HCT116 (cell line): ENCODE data around the gene SDCCAG8. TPM values are rescaled to one million over a fixed set of nuclear protein-coding genes. Genes with fewer than 3 reads are reported as not detected.

Experiments used
- ATAC-seq: fragments of 200-7000 bp; cut with Tn5 transposase; 2 replicates; pipeline ENCODE4 v1.9.1; 2020; ENCODE audit warnings: mild to moderate bottlenecking, moderate library complexity
- BruUV-seq: library from RNA; stranded (reverse); fragments of 400-500 nt; replicated peaks from 2 replicates; lab custom pipeline; 2021; lab: Mats Ljungman, UMichigan
- CTCF ChIA-PET: fragments of 300-600 bp; sonication (Branson Sonifier 250); formaldehyde crosslinking; loops from one replicate; lab custom pipeline; 2021; ENCODE audit warnings: antibody characterized with exemption; lab: Charles Lee
- POLR2A ChIA-PET: fragments of 300-600, 350-600 bp; sonication (Branson Sonifier 250); formaldehyde crosslinking; loops from one replicate; lab custom pipeline; 2021; ENCODE audit warnings: antibody characterized with exemption; lab: Charles Lee
- RAD21 ChIA-PET, 2 experiments: fragments of 300-600 bp; sonication (Branson Sonifier 250); formaldehyde crosslinking; loops; one replicate each; lab custom pipeline; 2023; ENCODE audit warnings: low total read pairs in 2 of 2; ENCODE audit not compliant: uncharacterized antibody in 2 of 2, unreplicated experiment in 2 of 2, low non-redundant PET in 1 of 2; lab: Charles Lee
- DNase-seq: peaks from one replicate; pipeline ENCODE4 v3.0.0-alpha.2; 2010; ENCODE audit warnings: low read depth, low spot score
- H2AFZ ChIP-seq: fragments of 200-600 bp; shearing (Covaris generic), sonication (generic); 2 replicates; pipeline ENCODE4 v1.6.1; 2017; ENCODE audit warnings: low read depth, mixed run types, mixed read lengths, antibody characterized with exemption, low read length; ENCODE audit not compliant: poor library complexity, severe bottlenecking
- H3K27ac ChIP-seq: 2 replicates; pipeline ENCODE4 v1.5.1; 2012; ENCODE audit warnings: low read depth, low read length
- H3K27me3 ChIP-seq: fragments of 200-600 bp; sonication (generic); 2 replicates; pipeline ENCODE4 v1.6.1; 2016; ENCODE audit warnings: mixed run types, low read length, mixed read lengths; ENCODE audit not compliant: insufficient read depth
- H3K36me3 ChIP-seq, 2 experiments: fragments of 200-500 bp in 1 of 2; fragments of 200-600 bp in 1 of 2; sonication (Bioruptor generic) in 1 of 2; sonication (generic) in 1 of 2; 2 replicates each; pipeline versions ENCODE4 v1.5.1 to v1.6.1; 2014 to 2016; ENCODE audit warnings: low read length in 2 of 2, inconsistent platforms in 1 of 2, mixed read lengths in 1 of 2, mixed run types in 1 of 2; ENCODE audit not compliant: insufficient read depth in 2 of 2, control insufficient read depth in 1 of 2
- H3K4me1 ChIP-seq, 2 experiments: fragments of 200-600 bp in 1 of 2; sonication (generic) in 1 of 2; 2 replicates each; pipeline versions ENCODE4 v1.5.1 to v1.6.1; 2012 to 2017; ENCODE audit warnings: low read length in 2 of 2, inconsistent platforms in 1 of 2, mild to moderate bottlenecking in 1 of 2, mixed read lengths in 1 of 2, mixed run types in 1 of 2, moderate library complexity in 1 of 2; ENCODE audit not compliant: insufficient read depth in 2 of 2, control insufficient read depth in 1 of 2
- H3K4me2 ChIP-seq: fragments of 200-600 bp; sonication (generic); 2 replicates; pipeline ENCODE4 v1.6.1; 2017; ENCODE audit warnings: mixed run types, low read length, mixed read lengths
- H3K4me3 ChIP-seq, 2 experiments: fragments of 200-600 bp in 1 of 2; sonication (generic) in 1 of 2; replicated peaks in 1 of 2; 2 replicates each; pipeline ENCODE4 v1.5.1; 2011 to 2016; ENCODE audit warnings: low read length in 2 of 2, control low read depth in 1 of 2, low read depth in 1 of 2, mild to moderate bottlenecking in 1 of 2, mixed read lengths in 1 of 2, mixed run types in 1 of 2
- H3K79me2 ChIP-seq: fragments of 200-600 bp; sonication (generic); 2 replicates; pipeline ENCODE4 v1.6.1; 2017; ENCODE audit warnings: mild to moderate bottlenecking, mixed run types, low read length, moderate library complexity, mixed read lengths; ENCODE audit not compliant: insufficient read depth
- H3K9ac ChIP-seq: fragments of 200-600 bp; sonication (generic); 2 replicates; pipeline ENCODE4 v1.6.1; 2016; ENCODE audit warnings: low read length, mixed read lengths
- H3K9me2 ChIP-seq: fragments of 200-600 bp; sonication (generic), shearing (Covaris generic); 2 replicates; pipeline ENCODE4 v1.6.1; 2017; ENCODE audit warnings: mixed run types, mild to moderate bottlenecking, moderate library complexity; ENCODE audit not compliant: insufficient read depth
- H3K9me3 ChIP-seq, 2 experiments: fragments of 200-500 bp in 1 of 2; fragments of 200-600 bp in 1 of 2; sonication (Bioruptor generic) in 1 of 2; sonication (generic) in 1 of 2; 2 replicates each; pipeline ENCODE4 v1.6.1; 2014 to 2017; ENCODE audit warnings: low read length in 2 of 2, mixed read lengths in 2 of 2, inconsistent platforms in 1 of 2, low read depth in 1 of 2, mild to moderate bottlenecking in 1 of 2, mixed run types in 1 of 2, moderate library complexity in 1 of 2; ENCODE audit not compliant: control insufficient read depth in 1 of 2, insufficient read depth in 1 of 2
- H4K20me1 ChIP-seq: fragments of 200-600 bp; sonication (generic), shearing (Covaris generic); 2 replicates; pipeline ENCODE4 v1.6.1; 2017; ENCODE audit warnings: mixed run types, mild to moderate bottlenecking, moderate library complexity; ENCODE audit not compliant: insufficient read depth
- CEBPB ChIP-seq: IDR thresholded peaks from 2 replicates; pipeline ENCODE4 v1.6.1; 2012; ENCODE audit warnings: low read depth
- EGR1 ChIP-seq: IDR thresholded peaks from 2 replicates; pipeline ENCODE4 v1.6.1; 2012; ENCODE audit warnings: low read depth
- ELF1 ChIP-seq: IDR thresholded peaks from 2 replicates; pipeline ENCODE4 v1.6.1; 2012; ENCODE audit warnings: low read depth, borderline replicate concordance
- EZH2 ChIP-seq: fragments of 200-600 bp; sonication (generic); IDR thresholded peaks from 2 replicates; pipeline ENCODE4 v1.6.1; 2017; ENCODE audit warnings: antibody characterized with exemption, mixed run types
- FOSL1 ChIP-seq: IDR thresholded peaks from 2 replicates; pipeline ENCODE4 v1.6.1; 2012; ENCODE audit warnings: low read depth
- JUND ChIP-seq: IDR thresholded peaks from 2 replicates; pipeline ENCODE4 v1.6.1; 2012
- POLR2AphosphoS5 ChIP-seq: IDR thresholded peaks from 2 replicates; pipeline ENCODE4 v1.6.1; 2011; ENCODE audit warnings: mild to moderate bottlenecking, low read depth, low read length, moderate library complexity
- SIN3A ChIP-seq: IDR thresholded peaks from 2 replicates; pipeline ENCODE4 v1.6.1; 2012; ENCODE audit warnings: low read depth
- YY1 ChIP-seq: IDR thresholded peaks from 2 replicates; pipeline ENCODE4 v1.6.1; 2011; ENCODE audit warnings: low read length, low read depth, moderate library complexity, mild to moderate bottlenecking; ENCODE audit not compliant: insufficient replicate concordance; ENCODE audit errors: extremely low read depth
- ZBTB33 ChIP-seq: IDR thresholded peaks from 2 replicates; pipeline ENCODE4 v1.6.1; 2011; ENCODE audit warnings: mild to moderate bottlenecking, low read length, moderate library complexity; ENCODE audit not compliant: insufficient replicate concordance; ENCODE audit errors: extremely low read depth
- ZFX ChIP-seq: fragments of 450-650 bp; IDR thresholded peaks from 2 replicates; pipeline ENCODE4 v1.6.1; 2017
- intact Hi-C: fragments of 100-400 bp; cut with micrococcal nuclease; formaldehyde crosslinking; loops from 2 replicates; pipeline ENCODE4 v1.10.0; 2022
- total RNA-seq: library from RNA; stranded (reverse); gene quantifications from one replicate; pipeline ENCODE4 v1.2.1, GENCODE V29; 2021; ENCODE audit not compliant: unreplicated experiment
- TF ChIP-seq, protein P1 (sequence below): IDR thresholded peaks from 2 replicates; pipeline ENCODE4 v1.6.1; 2012
- TF ChIP-seq, protein P2 (sequence below): IDR thresholded peaks from 2 replicates; pipeline ENCODE4 v1.6.1; 2012
- TF ChIP-seq, protein P3 (sequence below): IDR thresholded peaks from 2 replicates; pipeline ENCODE4 v1.6.1; 2012; ENCODE audit warnings: low read depth

The SDCCAG8 gene
- total RNA-seq, 1 experiment from 2014 or later, result 38.2 TPM

DNA sequence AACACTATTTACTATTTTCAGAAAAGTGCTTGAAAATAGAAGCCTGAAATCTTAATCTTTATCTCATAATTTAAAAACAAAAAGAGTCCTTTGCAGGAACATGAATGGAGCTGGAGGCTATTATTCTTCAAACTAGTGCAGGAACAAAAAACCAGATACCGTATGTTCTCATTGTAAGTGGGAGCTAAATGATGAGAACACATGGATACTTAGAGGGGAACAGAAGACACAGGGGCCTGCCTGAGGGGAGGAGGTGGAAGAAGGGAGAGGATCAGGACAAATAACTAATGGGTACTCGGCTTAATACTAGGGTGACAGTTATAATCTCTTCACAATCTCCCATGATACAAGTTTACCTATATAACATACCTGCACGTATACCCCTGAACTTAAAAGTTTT is 176.3 kb downstream of the SDCCAG8 start:
- Histone ChIP-seq H3K4me1 (no peaks in the 10 kb centered on the region), H3K36me3 (no peaks in the 10 kb centered on the region), H3K27me3 (no peaks in the 10 kb centered on the region), H3K27ac (no peak overlapping the region), H3K9me2 (no peaks in the 10 kb centered on the region), H3K9me3 (no peaks in the 10 kb centered on the region), H3K4me3 (no peak overlapping the region), H2AFZ (no peak overlapping the region), H4K20me1 (no peaks in the 10 kb centered on the region), H3K4me2 (no peak overlapping the region), H3K9ac (no peak overlapping the region), H3K79me2 (no peaks in the 10 kb centered on the region)
- ATAC-seq (no peak), DNase-seq (no peak)
- intact Hi-C loops, result no loop called here
- ChIA-PET CTCF (no interaction called here), RAD21 (no interaction called here), POLR2A (no interaction called here)
- TF ChIP-seq, protein P1, sequence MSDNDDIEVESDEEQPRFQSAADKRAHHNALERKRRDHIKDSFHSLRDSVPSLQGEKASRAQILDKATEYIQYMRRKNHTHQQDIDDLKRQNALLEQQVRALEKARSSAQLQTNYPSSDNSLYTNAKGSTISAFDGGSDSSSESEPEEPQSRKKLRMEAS, result no peak
- TF ChIP-seq JUND, result no peak
- no peak for TF ChIP-seq CEBPB
- BruUV-seq, result no TSS peak

- DNase-seq (no peak), ATAC-seq (no peak)
- H3K9me3 ChIP-seq, result no peaks in the 10 kb centered on the region
- H3K27me3 ChIP-seq, result no peaks in the 10 kb centered on the region
- intact Hi-C loops, result no loop called here
- H3K27ac ChIP-seq, result no peak overlapping the region
- H3K4me1 ChIP-seq, result no peaks in the 10 kb centered on the region
- ChIA-PET POLR2A (no interaction called here), RAD21 (no interaction called here), CTCF (no interaction called here)
- no peak overlapping the region for H2AFZ ChIP-seq
- no peak overlapping the region for H3K4me3 ChIP-seq
- H3K9ac ChIP-seq, result no peak overlapping the region
- TF ChIP-seq, protein P2, sequence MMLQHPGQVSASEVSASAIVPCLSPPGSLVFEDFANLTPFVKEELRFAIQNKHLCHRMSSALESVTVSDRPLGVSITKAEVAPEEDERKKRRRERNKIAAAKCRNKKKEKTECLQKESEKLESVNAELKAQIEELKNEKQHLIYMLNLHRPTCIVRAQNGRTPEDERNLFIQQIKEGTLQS, result no peak
- no peak for TF ChIP-seq ELF1
- TF ChIP-seq FOSL1, result no peak
- TF ChIP-seq, protein P3, sequence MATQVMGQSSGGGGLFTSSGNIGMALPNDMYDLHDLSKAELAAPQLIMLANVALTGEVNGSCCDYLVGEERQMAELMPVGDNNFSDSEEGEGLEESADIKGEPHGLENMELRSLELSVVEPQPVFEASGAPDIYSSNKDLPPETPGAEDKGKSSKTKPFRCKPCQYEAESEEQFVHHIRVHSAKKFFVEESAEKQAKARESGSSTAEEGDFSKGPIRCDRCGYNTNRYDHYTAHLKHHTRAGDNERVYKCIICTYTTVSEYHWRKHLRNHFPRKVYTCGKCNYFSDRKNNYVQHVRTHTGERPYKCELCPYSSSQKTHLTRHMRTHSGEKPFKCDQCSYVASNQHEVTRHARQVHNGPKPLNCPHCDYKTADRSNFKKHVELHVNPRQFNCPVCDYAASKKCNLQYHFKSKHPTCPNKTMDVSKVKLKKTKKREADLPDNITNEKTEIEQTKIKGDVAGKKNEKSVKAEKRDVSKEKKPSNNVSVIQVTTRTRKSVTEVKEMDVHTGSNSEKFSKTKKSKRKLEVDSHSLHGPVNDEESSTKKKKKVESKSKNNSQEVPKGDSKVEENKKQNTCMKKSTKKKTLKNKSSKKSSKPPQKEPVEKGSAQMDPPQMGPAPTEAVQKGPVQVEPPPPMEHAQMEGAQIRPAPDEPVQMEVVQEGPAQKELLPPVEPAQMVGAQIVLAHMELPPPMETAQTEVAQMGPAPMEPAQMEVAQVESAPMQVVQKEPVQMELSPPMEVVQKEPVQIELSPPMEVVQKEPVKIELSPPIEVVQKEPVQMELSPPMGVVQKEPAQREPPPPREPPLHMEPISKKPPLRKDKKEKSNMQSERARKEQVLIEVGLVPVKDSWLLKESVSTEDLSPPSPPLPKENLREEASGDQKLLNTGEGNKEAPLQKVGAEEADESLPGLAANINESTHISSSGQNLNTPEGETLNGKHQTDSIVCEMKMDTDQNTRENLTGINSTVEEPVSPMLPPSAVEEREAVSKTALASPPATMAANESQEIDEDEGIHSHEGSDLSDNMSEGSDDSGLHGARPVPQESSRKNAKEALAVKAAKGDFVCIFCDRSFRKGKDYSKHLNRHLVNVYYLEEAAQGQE, result no peak
- TF ChIP-seq SIN3A, result no peak
- TF ChIP-seq JUND, result no peak
- TF ChIP-seq POLR2AphosphoS5, result no peak
- no peak for TF ChIP-seq YY1
- TF ChIP-seq EGR1, result no peak
- no peak for TF ChIP-seq ZFX
- TF ChIP-seq ZBTB33, result no peak
- no peak for TF ChIP-seq EZH2
- no TSS peak for BruUV-seq
- no peaks in the 10 kb centered on the region for H4K20me1 ChIP-seq
- no peak overlapping the region for H3K4me2 ChIP-seq
- H3K79me2 ChIP-seq, result no peaks in the 10 kb centered on the region
- no peaks in the 10 kb centered on the region for H3K36me3 ChIP-seq
- no peaks in the 10 kb centered on the region for H3K9me2 ChIP-seq
Measured at GRCh38 chr1:243433737-243434370, 178.0 kb downstream of the SDCCAG8 start.
